Measurements from ENCODE around the gene NECTIN4. TPM values are rescaled to one million over a fixed set of nuclear protein-coding genes. Genes with fewer than 3 reads are reported as not detected.

The NECTIN4 gene
- total RNA-seq = 100 to 1,000 TPM; 126 to 188 (median 164) TPM

DNA sequence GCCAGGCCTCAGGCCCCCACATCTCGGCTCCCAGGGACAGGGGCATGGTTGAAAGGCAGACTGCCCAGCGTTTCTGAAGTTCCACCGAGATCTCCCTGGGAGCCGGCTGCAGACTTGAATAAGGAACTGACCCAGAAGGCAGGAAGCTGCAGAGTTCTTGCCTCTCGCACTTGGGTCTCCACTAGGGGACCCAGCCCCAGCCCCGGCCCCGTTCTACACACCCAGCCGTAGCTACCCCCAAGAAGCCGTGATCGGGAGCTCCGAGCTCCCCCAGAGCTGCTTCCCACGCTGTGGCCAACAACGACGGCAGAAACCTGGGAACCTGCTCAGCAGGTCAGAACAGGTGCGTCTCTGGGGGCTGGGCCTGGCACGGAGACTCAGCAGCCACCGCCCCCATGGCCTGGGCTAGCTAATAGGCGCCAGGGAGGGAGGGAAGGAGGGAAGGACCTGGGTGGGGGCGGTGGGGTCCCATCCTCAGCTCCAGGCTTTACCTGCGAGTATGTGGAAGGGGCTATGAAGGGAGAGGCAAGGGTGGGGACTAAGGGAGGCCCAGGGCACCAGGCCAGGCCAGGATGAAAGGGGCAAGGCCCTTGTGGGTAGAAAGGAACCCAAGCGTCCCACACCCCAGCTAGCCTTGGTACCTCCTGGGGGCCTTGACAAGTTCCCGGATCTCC, at the start of gene NECTIN4:
Gene NECTIN4, minus strand, starts transcription at position 308 of the 674 bp plus-strand sequence. Its CDS starts 262 bp downstream, at position 46.
- peaks cover 46% of the 10 kb centered on the region for H3K4me1 ChIP-seq
- WGBS = 40% methylated on average over 11 of the region's 22 CpGs
- H3K27ac ChIP-seq = peak within 1 kb of the TSS; percentile 92
- H3K9me3 ChIP-seq = no peaks in the 10 kb centered on the region
- no peaks in the 10 kb centered on the region for H3K27me3 ChIP-seq
- TF ChIP-seq POLR2A (IDR thresholded peaks at IDR 0.05) = peak in 1 of 2 donors; percentile 24
- peak in 2 of 3 donors; percentile 29 to 75 for TF ChIP-seq POLR2AphosphoS5 (IDR thresholded peaks at IDR 0.05)
- TF ChIP-seq, protein P1, sequence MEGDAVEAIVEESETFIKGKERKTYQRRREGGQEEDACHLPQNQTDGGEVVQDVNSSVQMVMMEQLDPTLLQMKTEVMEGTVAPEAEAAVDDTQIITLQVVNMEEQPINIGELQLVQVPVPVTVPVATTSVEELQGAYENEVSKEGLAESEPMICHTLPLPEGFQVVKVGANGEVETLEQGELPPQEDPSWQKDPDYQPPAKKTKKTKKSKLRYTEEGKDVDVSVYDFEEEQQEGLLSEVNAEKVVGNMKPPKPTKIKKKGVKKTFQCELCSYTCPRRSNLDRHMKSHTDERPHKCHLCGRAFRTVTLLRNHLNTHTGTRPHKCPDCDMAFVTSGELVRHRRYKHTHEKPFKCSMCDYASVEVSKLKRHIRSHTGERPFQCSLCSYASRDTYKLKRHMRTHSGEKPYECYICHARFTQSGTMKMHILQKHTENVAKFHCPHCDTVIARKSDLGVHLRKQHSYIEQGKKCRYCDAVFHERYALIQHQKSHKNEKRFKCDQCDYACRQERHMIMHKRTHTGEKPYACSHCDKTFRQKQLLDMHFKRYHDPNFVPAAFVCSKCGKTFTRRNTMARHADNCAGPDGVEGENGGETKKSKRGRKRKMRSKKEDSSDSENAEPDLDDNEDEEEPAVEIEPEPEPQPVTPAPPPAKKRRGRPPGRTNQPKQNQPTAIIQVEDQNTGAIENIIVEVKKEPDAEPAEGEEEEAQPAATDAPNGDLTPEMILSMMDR (IDR thresholded peaks at IDR 0.05) = no peak
- no peak for TF ChIP-seq EP300 (IDR thresholded peaks at IDR 0.05)
- DNase-seq (ENCODE audit: low spot score in 2 of 2) = peak; percentile 73 to 79
- peak within 1 kb of the TSS; percentile 45 for H3K4me3 ChIP-seq
- no peaks in the 10 kb centered on the region for H3K36me3 ChIP-seq

DNA sequence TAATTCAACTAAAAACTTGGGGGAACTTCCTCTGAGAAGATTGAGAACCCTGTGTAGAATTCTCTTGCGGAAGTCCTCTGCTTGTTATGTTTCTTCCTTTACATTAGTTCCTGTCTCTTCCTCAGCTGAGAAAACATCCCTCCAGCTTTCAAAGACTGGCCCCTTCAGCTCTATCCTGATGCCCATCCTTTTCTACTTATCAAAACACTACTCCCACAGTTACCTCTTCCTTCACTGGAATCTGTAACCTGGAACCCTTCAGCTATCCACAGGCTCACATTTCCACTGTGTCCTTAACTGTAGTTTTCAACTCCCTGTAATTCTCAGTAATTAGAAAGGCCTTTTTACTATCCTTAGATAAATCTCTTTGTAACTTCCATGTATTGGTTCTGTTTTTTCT, 49.1 kb upstream of the NECTIN4 start:
- no peaks in the 10 kb centered on the region for H3K9me3 ChIP-seq
- TF ChIP-seq POLR2AphosphoS5 (IDR thresholded peaks at IDR 0.05) (no peak), EP300 (IDR thresholded peaks at IDR 0.05) (no peak), POLR2A (IDR thresholded peaks at IDR 0.05) (no peak)
- TF ChIP-seq, protein P1 (IDR thresholded peaks at IDR 0.05) = no peak
- H3K27me3 ChIP-seq = no peaks in the 10 kb centered on the region
- no peak overlapping the region for H3K4me3 ChIP-seq
- H3K36me3 ChIP-seq = no peaks in the 10 kb centered on the region
- H3K27ac ChIP-seq = no peak overlapping the region
- DNase-seq (ENCODE audit: low spot score in 2 of 2) = no peak
- H3K4me1 ChIP-seq = peaks cover 8% of the 10 kb centered on the region
- 92% methylated on average over 1 of the region's 1 CpG for WGBS

DNA sequence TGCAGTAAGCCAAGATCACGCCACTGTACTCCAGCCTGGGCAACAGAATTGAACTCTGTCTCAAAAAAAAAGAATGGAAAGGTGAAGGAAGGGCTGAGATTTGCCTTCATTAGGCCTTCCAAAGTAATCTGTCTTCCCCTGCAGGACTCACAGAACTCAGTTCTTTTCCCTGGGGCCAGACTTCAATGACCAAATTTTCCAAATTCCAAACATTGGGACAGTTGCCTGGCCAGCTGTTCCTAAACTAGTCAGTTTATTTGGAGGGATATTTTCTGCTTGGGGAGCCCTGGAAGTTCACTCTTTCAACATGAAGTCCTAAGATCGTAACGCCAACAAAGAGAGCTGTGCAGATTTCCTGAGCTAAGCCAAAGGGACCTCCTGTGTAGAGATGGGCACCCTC, 48.5 kb upstream of the NECTIN4 start:
- Histone ChIP-seq H3K27ac (no peak overlapping the region), H3K9me3 (no peaks in the 10 kb centered on the region), H3K4me3 (no peak overlapping the region), H3K4me1 (peaks cover 12% of the 10 kb centered on the region), H3K36me3 (no peaks in the 10 kb centered on the region), H3K27me3 (no peaks in the 10 kb centered on the region)
- WGBS = 65% methylated on average over 3 of the region's 3 CpGs
- TF ChIP-seq POLR2A (IDR thresholded peaks at IDR 0.05) (no peak), POLR2AphosphoS5 (IDR thresholded peaks at IDR 0.05) (no peak), EP300 (IDR thresholded peaks at IDR 0.05) (no peak)
- TF ChIP-seq, protein P1 (IDR thresholded peaks at IDR 0.05) = no peak
- DNase-seq (ENCODE audit: low spot score in 2 of 2) = no peak

DNA sequence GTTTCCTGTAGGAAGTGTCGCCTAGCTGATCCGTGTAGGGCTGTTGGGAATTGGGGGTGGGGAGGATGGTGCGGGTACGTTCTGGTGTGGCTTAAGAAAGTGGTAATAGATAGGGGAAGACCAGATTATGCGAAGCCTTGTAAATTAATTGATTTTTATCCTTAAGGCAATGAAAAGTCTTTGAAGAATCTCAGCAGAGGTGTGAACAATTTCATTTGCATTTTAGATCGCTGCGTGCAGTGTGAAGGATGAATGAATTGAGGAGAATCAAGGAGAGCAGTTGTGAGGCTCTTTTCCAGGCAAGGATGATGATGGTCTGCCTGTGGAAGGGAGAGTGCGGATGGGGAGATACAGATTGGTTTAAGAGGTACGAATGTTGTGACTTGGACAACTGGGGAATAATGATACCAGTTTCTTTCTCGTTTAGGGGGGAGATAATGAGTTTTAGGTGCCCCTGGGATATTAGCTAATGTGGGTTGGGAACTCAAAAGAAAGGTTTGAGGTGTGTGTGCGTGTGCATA, 43.9 kb upstream of the NECTIN4 start:
- no peaks in the 10 kb centered on the region for H3K27me3 ChIP-seq
- H3K27ac ChIP-seq = peak overlapping the region; percentile 98
- WGBS = 3% methylated on average over 11 of the region's 11 CpGs
- no peaks in the 10 kb centered on the region for H3K9me3 ChIP-seq
- H3K4me1 ChIP-seq = peaks cover 31% of the 10 kb centered on the region
- no peak for TF ChIP-seq POLR2AphosphoS5 (IDR thresholded peaks at IDR 0.05)
- TF ChIP-seq, protein P1 (IDR thresholded peaks at IDR 0.05) = no peak
- TF ChIP-seq POLR2A (IDR thresholded peaks at IDR 0.05) = no peak
- no peak for TF ChIP-seq EP300 (IDR thresholded peaks at IDR 0.05)
- H3K36me3 ChIP-seq = peaks cover 8% of the 10 kb centered on the region
- no peak for DNase-seq (ENCODE audit: low spot score in 2 of 2)
- H3K4me3 ChIP-seq = peak overlapping the region; percentile 88

DNA sequence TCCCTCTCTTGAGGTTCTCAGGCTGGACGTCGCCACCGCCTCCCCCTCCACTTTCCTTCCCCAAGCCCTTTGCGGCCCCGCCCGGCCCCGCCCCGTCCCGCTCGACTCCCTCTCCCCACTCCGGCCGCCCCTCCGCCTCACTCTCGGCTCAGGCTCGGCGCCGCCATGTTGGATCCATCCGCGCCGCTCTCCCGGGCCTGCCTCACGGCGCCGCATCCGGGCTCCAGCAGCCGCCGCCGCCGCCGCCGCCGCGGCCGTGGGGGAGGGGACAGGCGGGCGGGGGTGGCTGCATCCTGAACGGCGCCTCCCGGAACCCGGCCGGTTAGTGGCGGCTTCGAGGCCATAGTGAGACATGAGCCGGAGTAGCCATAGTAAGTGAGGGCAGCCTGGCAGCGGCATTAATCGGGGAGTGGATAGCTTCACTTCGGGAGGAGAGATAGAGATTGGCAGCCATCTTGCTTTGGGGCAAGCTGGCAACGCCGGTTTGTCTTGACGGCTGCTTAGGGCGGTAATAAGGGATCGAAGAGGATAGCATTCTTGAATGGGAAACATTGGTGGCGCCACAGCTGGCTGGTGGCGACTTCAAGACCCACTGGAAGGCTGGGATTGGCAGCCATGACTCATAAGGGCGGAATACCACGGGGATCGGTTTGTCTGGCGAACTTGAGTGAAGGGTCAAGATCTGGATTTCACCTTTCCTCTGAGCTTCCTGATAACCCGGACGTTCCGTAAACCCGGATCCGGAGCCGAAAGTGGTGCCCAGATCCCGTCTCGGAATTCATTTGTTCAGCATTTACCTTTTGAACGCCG, 43.3 kb upstream of the NECTIN4 start, which contains the start of gene DEDD:
Gene DEDD, minus strand, starts transcription at position 258 of the 810 bp plus-strand sequence. CDS start 8,205 bp downstream, outside the sequence.
- under 1% methylated on average over 44 of the region's 68 CpGs for WGBS
- peak; percentile 97 for DNase-seq (ENCODE audit: low spot score in 2 of 2)
- H3K36me3 ChIP-seq = peaks cover 14% of the 10 kb centered on the region
- H3K27me3 ChIP-seq = no peaks in the 10 kb centered on the region
- peaks cover 34% of the 10 kb centered on the region for H3K4me1 ChIP-seq
- H3K27ac ChIP-seq = peak within 1 kb of the TSS; percentile 98
- TF ChIP-seq POLR2A (IDR thresholded peaks at IDR 0.05) (peak in 1 of 2 donors; percentile 61), POLR2AphosphoS5 (IDR thresholded peaks at IDR 0.05) (peak in 1 of 3 donors; percentile 86)
- TF ChIP-seq, protein P1 (IDR thresholded peaks at IDR 0.05) = no peak
- H3K9me3 ChIP-seq = no peaks in the 10 kb centered on the region
- H3K4me3 ChIP-seq = peak within 1 kb of the TSS; percentile 88
